ENCODE measurements around the gene JAZF1. TPM values are rescaled to one million over a fixed set of nuclear protein-coding genes. Genes with fewer than 3 reads are reported as not detected.

Gene JAZF1
- total and polyA plus RNA-seq, 2 donors (not counting 1 experiment from before 2014, with no cell fraction given): 14.0 to 38.6 TPM

DNA sequence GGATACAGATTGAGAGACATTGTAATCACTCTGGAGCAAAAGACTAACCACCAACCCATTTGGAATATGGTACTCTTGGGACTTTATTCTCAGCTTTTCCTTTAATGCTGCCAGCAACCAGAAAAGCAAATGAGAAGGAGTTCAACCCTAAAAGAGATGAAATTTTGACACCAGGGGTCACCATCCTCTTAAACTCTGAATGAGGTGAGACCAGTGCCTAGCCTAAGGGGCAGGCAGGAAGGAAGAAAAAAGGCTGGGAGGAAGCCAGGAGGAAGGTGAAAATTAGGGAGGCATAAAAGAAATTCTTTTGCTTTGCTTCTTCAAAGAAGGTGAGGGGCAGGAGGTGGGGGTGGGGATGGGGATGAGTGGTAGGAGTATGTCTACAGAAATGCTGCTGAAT, 135.8 kb downstream of the JAZF1 start:
- no peaks in the 10 kb centered on the region for H3K27me3 ChIP-seq (replicated peaks in 1 of 4; ENCODE audit: control extremely low read depth in 1 of 4, control insufficient read depth in 3 of 4, insufficient read depth in 4 of 4, low read length in 3 of 4)
- H3K27ac ChIP-seq (ENCODE audit: low read length in 2 of 2): no peak overlapping the region
- Mint-ChIP-seq H3K4me1 (peaks cover 14% of the 10 kb centered on the region), H3K9me3 (ENCODE audit: insufficient read depth) (no peaks in the 10 kb centered on the region), H3K27me3 (no peaks in the 10 kb centered on the region), H3K4me3 (no peak overlapping the region), H3K27ac (no peak overlapping the region)
- no peak overlapping the region for H3K4me2 ChIP-seq (replicated peaks; ENCODE audit: low read depth, low read length, poor library complexity, severe bottlenecking)
- H4K20me1 ChIP-seq (ENCODE audit: control insufficient read depth, insufficient read depth, low read length, poor library complexity, severe bottlenecking): peaks cover 67% of the 10 kb centered on the region
- H2AFZ ChIP-seq (ENCODE audit: insufficient read depth, low read depth, low read length, poor library complexity, severe bottlenecking): no peak overlapping the region
- CTCF ChIA-PET: no interaction called here
- TF ChIP-seq CTCF (IDR thresholded peaks at IDR 0.05): no peak
- no peak for TF ChIP-seq EZH2 (IDR thresholded peaks at IDR 0.05; ENCODE audit: borderline replicate concordance, insufficient read depth, low read depth, low read length, poor library complexity, severe bottlenecking)
- POLR2A ChIA-PET: no interaction called here
- intact Hi-C loops (cut with micrococcal nuclease): no loop called here
- no peaks in the 10 kb centered on the region for H3K4me1 ChIP-seq (ENCODE audit: control insufficient read depth in 2 of 2, insufficient read depth in 2 of 2, low read length in 2 of 2)
- no peak for DNase-seq
- no peak overlapping the region for H3K4me3 ChIP-seq (ENCODE audit: control extremely low read depth in 1 of 5, extremely low read depth in 1 of 5, insufficient read depth in 1 of 5, low read depth in 2 of 5, low read length in 4 of 5)
- H3K9ac ChIP-seq (ENCODE audit: low read length): no peak overlapping the region
- peaks cover 5 to 11% of the 10 kb centered on the region in 2 experiments for H3K36me3 ChIP-seq (replicated peaks in 1 of 2; ENCODE audit: control extremely low read depth in 1 of 2, control insufficient read depth in 1 of 2, extremely low read depth in 1 of 2, insufficient read depth in 2 of 2, low read length in 1 of 2)
- H3K79me2 ChIP-seq (ENCODE audit: control insufficient read depth, insufficient read depth, low read length): peaks cover 80% of the 10 kb centered on the region
- peaks cover 0 to 4% (median 0%) of the 10 kb centered on the region in 3 donors for H3K9me3 ChIP-seq (ENCODE audit: control extremely low read depth in 1 of 3, control insufficient read depth in 2 of 3, insufficient read depth in 1 of 3, low read length in 2 of 3)
- no peak for ATAC-seq (ENCODE audit: low read depth)

GRCh38 chr7:28042721-28043120, 137.9 kb downstream of the JAZF1 start:
- intact Hi-C loops (cut with micrococcal nuclease): no loop called here
- WGBS (ENCODE audit: insufficient coverage): no CpG with 5 or more reads among the region's 1 CpG
- POLR2A ChIA-PET: no interaction called here

More at GRCh38 chr7:28042721-28043120, 137.9 kb downstream of the JAZF1 start:
- TF ChIP-seq EZH2 (IDR thresholded peaks at IDR 0.05; ENCODE audit: borderline replicate concordance, insufficient read depth, low read depth, low read length, poor library complexity, severe bottlenecking) (no peak), CTCF (IDR thresholded peaks at IDR 0.05) (no peak)
- H3K4me2 ChIP-seq (replicated peaks; ENCODE audit: low read depth, low read length, poor library complexity, severe bottlenecking): no peak overlapping the region
- DNase-seq: no peak
- no peak for ATAC-seq (ENCODE audit: low read depth)
- CTCF ChIA-PET: no interaction called here
- H3K9ac ChIP-seq (ENCODE audit: low read length): no peak overlapping the region
- peaks cover 23% of the 10 kb centered on the region for H3K4me1 Mint-ChIP-seq
- H3K4me3 ChIP-seq (ENCODE audit: control extremely low read depth in 1 of 5, extremely low read depth in 1 of 5, insufficient read depth in 1 of 5, low read depth in 2 of 5, low read length in 4 of 5): no peak overlapping the region
- no peaks in the 10 kb centered on the region for H3K4me1 ChIP-seq (ENCODE audit: control insufficient read depth in 2 of 2, insufficient read depth in 2 of 2, low read length in 2 of 2)
- H3K4me3 Mint-ChIP-seq: no peak overlapping the region
- no peak overlapping the region for H3K27ac Mint-ChIP-seq
- H2AFZ ChIP-seq (ENCODE audit: insufficient read depth, low read depth, low read length, poor library complexity, severe bottlenecking): no peak overlapping the region
- peaks cover 79% of the 10 kb centered on the region for H4K20me1 ChIP-seq (ENCODE audit: control insufficient read depth, insufficient read depth, low read length, poor library complexity, severe bottlenecking)
- H3K27ac ChIP-seq (ENCODE audit: low read length in 2 of 2): no peak overlapping the region
- H3K9me3 ChIP-seq (ENCODE audit: control extremely low read depth in 1 of 3, control insufficient read depth in 2 of 3, insufficient read depth in 1 of 3, low read length in 2 of 3): no peaks in the 10 kb centered on the region
- peaks cover 71% of the 10 kb centered on the region for H3K79me2 ChIP-seq (ENCODE audit: control insufficient read depth, insufficient read depth, low read length)
- H3K27me3 Mint-ChIP-seq: no peaks in the 10 kb centered on the region
- peaks cover 5 to 11% of the 10 kb centered on the region in 2 experiments for H3K36me3 ChIP-seq (replicated peaks in 1 of 2; ENCODE audit: control extremely low read depth in 1 of 2, control insufficient read depth in 1 of 2, extremely low read depth in 1 of 2, insufficient read depth in 2 of 2, low read length in 1 of 2)
- H3K27me3 ChIP-seq (replicated peaks in 1 of 4; ENCODE audit: control extremely low read depth in 1 of 4, control insufficient read depth in 3 of 4, insufficient read depth in 4 of 4, low read length in 3 of 4): no peaks in the 10 kb centered on the region
- H3K9me3 Mint-ChIP-seq (ENCODE audit: insufficient read depth): no peaks in the 10 kb centered on the region

Measured in B cell (primary cell).